GM18858 (cell line): ENCODE measurements around the gene FGD5.

Experiments used
- ATAC-seq: cut with Tn5 transposase; IDR thresholded peaks from one replicate; pipeline ENCODE4 v1.9.1; 2021; ENCODE audit not compliant: unreplicated experiment

The FGD5 gene

GRCh38 chr3:14871456-14872200 is 52.9 kb downstream of the FGD5 start:
- ATAC-seq, result no peak

GRCh38 chr3:14872706-14873105 is 53.9 kb downstream of the FGD5 start:
- ATAC-seq, result no peak

- no peak for ATAC-seq
Observed at GRCh38 chr3:14874784-14875183, 56.0 kb downstream of the FGD5 start.

GRCh38 chr3:14875411-14876175 is 56.8 kb downstream of the FGD5 start:
- no peak for ATAC-seq

GRCh38 chr3:14876921-14877333 is 58.2 kb downstream of the FGD5 start:
- no peak for ATAC-seq

- ATAC-seq, result no peak
Observed at GRCh38 chr3:14877469-14877868, 58.7 kb downstream of the FGD5 start.

GRCh38 chr3:14879211-14879874 is 60.6 kb downstream of the FGD5 start:
- no peak for ATAC-seq

GRCh38 chr3:14880447-14881106 is 61.8 kb downstream of the FGD5 start:
- no peak for ATAC-seq

- ATAC-seq, result no peak
Observed at GRCh38 chr3:14883226-14883625, 64.5 kb downstream of the FGD5 start.

- no peak for ATAC-seq
Observed at GRCh38 chr3:14884665-14885064, 65.9 kb downstream of the FGD5 start.

- ATAC-seq, result no peak
Observed at GRCh38 chr3:14885307-14885706, 66.5 kb downstream of the FGD5 start.

- ATAC-seq, result no peak
Observed at GRCh38 chr3:14886101-14886500, 67.3 kb downstream of the FGD5 start.

- ATAC-seq, result no peak
Observed at GRCh38 chr3:14889205-14889604, 70.4 kb downstream of the FGD5 start.

- no peak for ATAC-seq
Observed at GRCh38 chr3:14889943-14890342, 71.2 kb downstream of the FGD5 start.

- ATAC-seq, result no peak
Observed at GRCh38 chr3:14890476-14890875, 71.7 kb downstream of the FGD5 start.

GRCh38 chr3:14891135-14892132 is 72.7 kb downstream of the FGD5 start:
- ATAC-seq, result no peak

- ATAC-seq, result no peak
Observed at GRCh38 chr3:14892226-14892625, 73.5 kb downstream of the FGD5 start.

GRCh38 chr3:14894085-14894484 is 75.3 kb downstream of the FGD5 start:
- no peak for ATAC-seq

- no peak for ATAC-seq
Observed at GRCh38 chr3:14897266-14897665, 78.5 kb downstream of the FGD5 start.

GRCh38 chr3:14898929-14899328 is 80.2 kb downstream of the FGD5 start:
- no peak for ATAC-seq
